ENCODE measurements around the gene TOLLIP.

TOLLIP gene

GRCh38 chr11:1228101-1228821, 81.2 kb downstream of the TOLLIP start:
- no peak for DNase-seq

GRCh38 chr11:1227551-1228100, 81.8 kb downstream of the TOLLIP start:
- no peak for DNase-seq

GRCh38 chr11:1226986-1227550, 82.4 kb downstream of the TOLLIP start:
- DNase-seq, result no peak

GRCh38 chr11:1226226-1226985, 83.0 kb downstream of the TOLLIP start:
- no peak for DNase-seq

- no peak for DNase-seq
Observed at GRCh38 chr11:1225386-1226225, 83.8 kb downstream of the TOLLIP start.

- no peak for DNase-seq
Observed at GRCh38 chr11:1224491-1225385, 84.7 kb downstream of the TOLLIP start.

All from SHP77 treated with DMSO at 0.1 percent for 48 hours (cell line).